GDM1 (cell line): ENCODE measurements around the gene MC3R.

Experiments
- DNase-seq: peaks from one replicate; lab custom pipeline; 2025; lab: John Stamatoyannopoulos, UW

MC3R gene

DNA sequence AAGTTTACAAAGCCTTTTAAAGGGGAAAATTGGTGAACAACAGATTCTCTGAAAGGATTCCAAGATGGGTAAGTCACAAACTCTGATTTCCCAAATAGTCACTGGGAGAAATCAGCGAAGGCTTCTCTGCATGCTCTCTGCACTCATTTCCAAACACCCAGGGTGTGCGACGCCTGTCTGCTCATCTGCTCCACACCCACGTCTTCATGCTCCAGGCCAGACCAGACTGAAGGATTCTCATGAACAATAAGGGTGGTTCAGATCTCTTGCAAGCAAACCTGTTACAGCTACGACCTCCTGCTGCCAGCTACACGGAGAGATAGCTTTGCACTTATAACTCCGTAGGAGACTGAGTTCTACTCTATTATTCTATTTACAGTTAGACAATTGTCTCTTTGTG lies 1.4 kb downstream of the MC3R start:
- no peak for DNase-seq

DNA sequence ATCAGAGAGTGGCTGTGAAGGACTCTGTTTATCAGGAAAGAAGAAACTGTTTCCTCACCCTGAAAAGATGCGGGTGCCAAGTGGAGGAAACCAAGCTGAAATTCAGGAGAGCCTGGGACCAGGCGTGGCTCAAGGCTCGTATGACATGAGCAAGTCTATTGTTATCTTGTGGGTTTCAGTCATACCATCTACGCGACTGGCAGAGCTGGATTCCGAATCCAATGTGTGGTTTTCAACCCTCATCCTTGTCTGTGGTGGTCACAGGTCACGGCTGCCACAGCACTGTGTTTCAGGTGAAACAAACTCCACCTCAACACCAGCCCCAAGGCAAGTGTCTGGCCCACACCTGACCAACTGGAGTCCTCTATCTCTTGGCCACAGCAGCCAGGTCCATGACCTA lies 9.1 kb downstream of the MC3R start:
- no peak for DNase-seq

DNA sequence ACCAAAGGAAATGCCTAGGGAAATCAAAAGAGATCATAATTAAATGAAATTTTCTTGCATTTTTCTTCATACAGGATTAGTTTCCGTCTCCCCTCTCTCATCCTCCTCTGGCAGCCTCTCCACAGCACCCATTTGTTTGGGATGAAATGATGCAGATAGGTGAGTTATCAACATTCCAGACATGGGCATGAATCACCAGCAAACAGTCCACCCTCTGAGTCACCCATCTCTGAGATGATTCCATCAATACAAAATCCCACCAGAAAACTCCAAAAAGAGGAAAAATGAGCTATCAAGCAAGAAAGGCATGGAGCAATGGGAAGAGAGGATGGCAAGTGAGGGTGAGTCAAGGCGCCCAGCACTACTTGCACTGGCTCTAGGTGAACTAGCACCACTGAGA lies 11.4 kb downstream of the MC3R start:
- DNase-seq, result no peak

DNA sequence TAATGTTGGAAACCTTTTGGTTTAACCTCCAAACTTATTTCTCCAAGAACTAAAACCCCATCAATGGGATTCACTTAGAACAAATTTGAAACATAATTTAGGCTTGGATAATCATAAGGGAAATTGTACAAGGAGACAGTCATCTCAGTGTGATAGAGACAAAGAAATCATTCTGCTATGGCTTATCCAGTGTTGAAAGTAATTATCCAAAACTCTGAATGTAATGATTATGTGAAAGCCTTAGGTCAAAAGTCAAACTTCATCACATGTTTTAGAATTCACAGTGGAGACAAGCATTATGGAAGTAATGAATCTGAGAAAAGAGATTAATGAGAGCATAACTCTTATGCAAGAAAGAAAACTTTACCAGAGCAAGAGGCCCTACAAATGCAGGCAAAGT lies 20.0 kb downstream of the MC3R start:
- DNase-seq, result no peak

DNA sequence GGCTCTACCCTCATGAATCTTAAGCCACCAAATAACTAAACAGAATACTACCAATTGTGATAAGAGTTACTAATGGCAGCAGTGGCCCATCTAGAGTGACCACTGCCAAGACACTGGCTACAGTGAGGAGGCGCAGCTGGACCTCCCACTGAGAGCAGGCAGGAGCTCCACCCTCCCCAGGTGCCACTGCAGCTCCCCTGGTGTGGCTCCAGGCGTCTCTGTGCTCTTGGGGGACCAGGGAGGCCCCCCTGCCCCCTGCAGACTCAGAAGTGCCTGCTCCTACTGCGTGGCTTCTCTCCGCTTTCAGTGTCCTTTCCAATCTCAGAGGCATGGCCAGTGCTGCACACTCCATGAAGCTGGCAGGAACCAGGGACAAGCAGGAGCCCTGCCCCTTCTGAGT lies 23.4 kb downstream of the MC3R start:
- DNase-seq, result no peak

DNA sequence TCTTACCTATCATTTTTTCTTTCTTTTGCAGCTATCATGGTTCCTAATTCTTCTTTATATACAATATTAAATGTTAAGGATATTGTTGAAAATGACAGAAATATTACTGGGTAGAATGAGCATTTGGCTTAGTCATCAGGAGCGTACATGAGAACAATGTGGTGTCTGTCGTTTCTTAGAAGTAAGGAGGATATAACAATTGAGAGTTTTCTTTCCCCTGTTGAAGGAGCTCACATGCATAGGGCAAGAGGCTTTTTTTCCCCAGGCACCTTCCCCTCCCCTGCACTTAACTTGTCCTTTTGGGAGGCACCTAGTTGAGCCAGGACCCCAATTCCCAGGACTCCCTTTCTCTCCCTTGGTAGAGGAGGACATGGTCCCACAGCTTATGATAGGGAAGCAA lies 25.0 kb downstream of the MC3R start:
- no peak for DNase-seq

DNA sequence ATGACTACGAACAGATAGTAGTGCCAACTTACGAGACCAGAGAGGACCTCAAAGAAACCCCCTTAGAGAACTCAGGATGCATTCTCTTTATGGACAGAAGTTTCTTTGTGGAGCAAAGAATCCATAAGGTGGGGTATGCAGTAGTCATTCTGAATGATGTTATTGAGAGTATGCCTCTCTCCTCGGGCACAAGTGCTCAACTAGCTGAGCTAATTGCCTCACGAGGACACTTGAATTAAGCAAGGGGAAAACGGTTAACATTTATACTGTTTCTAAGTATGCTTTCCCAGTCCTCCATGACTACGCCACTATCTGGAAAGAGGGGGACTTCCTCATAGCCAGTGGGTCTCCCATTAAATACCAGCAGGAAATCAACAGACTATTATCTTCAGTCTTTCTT lies 25.6 kb downstream of the MC3R start:
- no peak for DNase-seq

DNA sequence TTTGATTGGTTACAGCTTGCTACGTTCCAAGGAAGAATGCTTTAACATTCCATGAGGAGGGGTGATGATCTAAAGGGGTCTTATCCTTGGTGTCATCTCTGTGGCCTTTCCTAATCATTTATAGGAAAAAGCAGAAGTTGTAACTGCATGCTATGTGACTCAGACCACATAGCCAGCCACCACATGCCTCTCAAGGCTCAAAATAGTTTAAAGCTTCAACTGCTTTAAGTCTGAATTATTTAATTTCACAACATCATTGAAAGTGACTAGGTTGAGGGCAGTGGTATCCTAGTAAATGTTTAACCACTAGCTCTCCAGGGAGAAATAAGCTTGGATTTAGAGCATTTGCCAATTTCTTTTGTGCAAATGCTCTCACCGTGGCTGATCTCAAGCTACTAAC lies 29.7 kb downstream of the MC3R start:
- no peak for DNase-seq

DNA sequence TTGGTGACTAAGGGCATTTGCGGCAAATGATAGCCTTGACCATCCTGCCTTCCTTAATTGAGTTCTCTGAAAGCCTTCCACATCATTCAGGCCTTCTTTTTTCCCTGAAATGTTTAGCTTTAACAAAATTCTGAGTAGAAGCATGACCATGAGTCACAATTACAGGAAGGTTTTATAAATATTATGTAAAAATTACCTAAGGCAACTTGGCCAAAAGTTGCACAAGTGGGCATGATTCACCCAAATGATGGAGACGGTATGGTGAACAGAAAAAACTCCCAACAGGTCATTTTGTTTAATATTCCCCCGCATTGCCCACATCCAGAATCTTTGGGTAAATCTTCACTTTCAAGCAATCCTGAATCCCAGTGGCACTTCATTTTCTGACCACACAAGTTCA lies 37.0 kb downstream of the MC3R start:
- no peak for DNase-seq

DNA sequence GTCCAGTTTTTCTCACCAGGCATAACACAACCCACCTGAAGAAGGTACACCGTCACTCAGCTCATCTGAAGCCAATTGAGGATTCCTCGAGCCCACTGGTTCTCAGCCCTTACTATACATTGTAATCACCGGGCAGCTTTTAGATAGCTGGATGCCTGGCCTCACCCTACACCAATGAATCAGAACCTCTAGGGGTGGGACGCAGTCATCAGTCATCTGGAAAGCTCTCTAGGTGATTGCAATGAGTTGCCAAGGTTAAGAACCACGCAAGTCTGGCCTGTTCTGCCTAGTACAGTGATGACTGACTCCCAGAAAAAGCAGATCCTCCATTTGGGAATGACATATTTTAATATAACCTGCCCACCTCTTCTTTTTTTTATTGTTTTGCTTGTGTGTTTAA lies 41.1 kb downstream of the MC3R start:
- no peak for DNase-seq

DNA sequence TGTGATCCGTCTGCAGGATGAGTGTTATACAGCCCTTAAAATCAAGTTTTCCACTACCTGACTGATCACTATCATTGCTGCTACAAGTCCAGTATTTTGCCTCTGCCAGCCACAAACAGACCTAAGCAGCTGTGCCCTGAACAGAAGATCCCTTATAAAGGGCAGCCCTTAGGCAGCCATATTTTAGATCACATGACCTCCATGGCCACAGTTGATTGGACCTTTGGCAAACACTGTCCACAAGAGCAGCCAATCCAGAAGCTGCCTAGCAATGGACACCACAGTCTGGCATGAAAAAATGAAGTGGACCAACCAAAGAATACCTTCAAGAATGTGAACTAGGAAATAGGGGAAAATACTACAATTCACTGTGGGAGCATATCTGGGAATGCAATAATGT lies 50.8 kb downstream of the MC3R start:
- DNase-seq, result no peak
